ENCODE data around the gene KRTAP9-9.
"Not testable (repeated sequence)": the region's sequence is repeated elsewhere in the genome, so short reads cannot be mapped to it uniquely, and the experiment has no call there.

KRTAP9-9 gene

DNA sequence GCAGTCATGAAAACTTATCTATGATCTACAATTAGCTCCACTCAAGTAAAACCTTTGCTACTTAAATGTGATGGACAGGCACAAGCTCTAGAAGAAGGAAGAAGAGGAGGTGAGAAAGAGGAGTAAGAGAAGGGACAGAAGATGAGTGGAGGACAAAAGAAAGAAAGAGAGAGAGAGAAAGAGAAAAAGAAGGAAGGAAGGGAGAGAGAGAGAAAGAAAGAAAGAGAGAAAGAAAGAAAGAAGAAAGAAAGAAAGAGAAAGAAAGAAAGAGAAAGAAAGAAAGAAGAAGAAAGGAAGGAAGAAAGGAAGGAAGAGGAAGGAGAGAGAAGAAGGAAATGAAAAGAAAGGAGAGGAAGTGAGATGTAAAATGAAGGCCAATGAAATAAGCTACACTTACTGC, 25.1 kb upstream of the KRTAP9-9 start:
- H3K36me3 ChIP-seq (replicated peaks) = no peaks in the 10 kb centered on the region
- no peak overlapping the region for H3K4me3 ChIP-seq (ENCODE audit: low read depth, low read length)
- TF ChIP-seq, protein P1, sequence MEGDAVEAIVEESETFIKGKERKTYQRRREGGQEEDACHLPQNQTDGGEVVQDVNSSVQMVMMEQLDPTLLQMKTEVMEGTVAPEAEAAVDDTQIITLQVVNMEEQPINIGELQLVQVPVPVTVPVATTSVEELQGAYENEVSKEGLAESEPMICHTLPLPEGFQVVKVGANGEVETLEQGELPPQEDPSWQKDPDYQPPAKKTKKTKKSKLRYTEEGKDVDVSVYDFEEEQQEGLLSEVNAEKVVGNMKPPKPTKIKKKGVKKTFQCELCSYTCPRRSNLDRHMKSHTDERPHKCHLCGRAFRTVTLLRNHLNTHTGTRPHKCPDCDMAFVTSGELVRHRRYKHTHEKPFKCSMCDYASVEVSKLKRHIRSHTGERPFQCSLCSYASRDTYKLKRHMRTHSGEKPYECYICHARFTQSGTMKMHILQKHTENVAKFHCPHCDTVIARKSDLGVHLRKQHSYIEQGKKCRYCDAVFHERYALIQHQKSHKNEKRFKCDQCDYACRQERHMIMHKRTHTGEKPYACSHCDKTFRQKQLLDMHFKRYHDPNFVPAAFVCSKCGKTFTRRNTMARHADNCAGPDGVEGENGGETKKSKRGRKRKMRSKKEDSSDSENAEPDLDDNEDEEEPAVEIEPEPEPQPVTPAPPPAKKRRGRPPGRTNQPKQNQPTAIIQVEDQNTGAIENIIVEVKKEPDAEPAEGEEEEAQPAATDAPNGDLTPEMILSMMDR (IDR thresholded peaks at IDR 0.05; ENCODE audit: low read depth, low read length, missing control alignments) = no peak
- H3K27me3 ChIP-seq (replicated peaks) = no peaks in the 10 kb centered on the region
- in situ Hi-C loops (cut with HindIII; ENCODE audit: low pct_ligation_motif_present, low sequenced_read_pairs) = no loop called here
- no peak overlapping the region for H3K27ac ChIP-seq
- no peak for DNase-seq

DNA sequence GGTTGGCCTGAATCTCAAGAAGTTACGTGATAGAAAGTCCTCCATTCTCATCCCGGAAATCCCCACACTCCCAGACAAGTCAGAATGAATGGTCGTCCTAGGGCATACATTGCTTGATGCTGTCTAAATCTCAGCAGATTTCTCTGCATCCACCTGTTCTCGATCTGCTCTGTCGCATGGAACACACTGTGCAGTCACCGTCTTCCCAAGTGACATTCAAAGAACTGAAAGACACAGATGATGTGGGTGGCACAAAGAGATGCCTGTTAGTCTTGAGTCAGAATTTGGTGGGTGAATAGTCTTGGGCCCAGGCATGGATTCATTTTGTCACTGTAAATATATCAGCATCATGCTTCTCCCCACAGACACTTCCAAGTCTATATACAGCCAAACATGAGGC, 23.5 kb upstream of the KRTAP9-9 start:
- no peak overlapping the region for H3K4me3 ChIP-seq (ENCODE audit: low read depth, low read length)
- TF ChIP-seq, protein P1 (IDR thresholded peaks at IDR 0.05; ENCODE audit: low read depth, low read length, missing control alignments) = no peak
- no peak for DNase-seq
- in situ Hi-C loops (cut with HindIII; ENCODE audit: low pct_ligation_motif_present, low sequenced_read_pairs) = no loop called here
- no peak overlapping the region for H3K27ac ChIP-seq
- no peaks in the 10 kb centered on the region for H3K36me3 ChIP-seq (replicated peaks)
- no peaks in the 10 kb centered on the region for H3K27me3 ChIP-seq (replicated peaks)

DNA sequence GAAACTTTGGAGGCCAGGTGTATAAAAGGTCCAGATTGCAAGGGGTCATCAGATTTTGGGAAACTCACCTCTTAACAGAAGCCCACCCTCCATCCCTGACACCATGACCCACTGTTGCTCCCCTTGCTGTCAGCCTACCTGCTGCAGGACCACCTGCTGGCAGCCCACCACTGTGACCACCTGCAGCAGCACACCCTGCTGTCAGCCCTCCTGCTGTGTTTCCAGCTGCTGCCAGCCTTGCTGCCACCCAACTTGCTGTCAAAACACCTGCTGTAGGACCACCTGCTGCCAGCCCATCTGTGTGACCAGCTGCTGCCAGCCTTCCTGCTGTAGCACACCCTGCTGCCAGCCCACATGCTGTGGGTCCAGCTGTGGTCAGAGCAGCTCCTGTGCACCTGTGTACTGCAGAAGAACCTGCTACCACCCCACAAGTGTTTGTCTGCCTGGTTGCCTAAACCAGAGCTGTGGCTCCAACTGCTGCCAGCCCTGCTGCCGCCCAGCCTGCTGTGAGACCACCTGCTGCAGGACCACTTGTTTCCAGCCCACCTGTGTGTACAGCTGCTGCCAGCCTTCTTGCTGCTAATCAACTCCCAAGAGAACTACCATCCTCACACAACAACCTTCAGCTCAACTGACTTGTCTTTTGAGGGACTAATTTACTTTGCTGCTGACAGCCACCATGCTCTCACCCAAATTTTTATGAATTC, 22.6 kb upstream of the KRTAP9-9 start, which contains the start of gene KRTAP9-3:
Gene KRTAP9-3 (plus strand): TSS at position 51 of the 707 bp plus-strand sequence. CDS start 53 bp downstream, at position 104.
- in situ Hi-C loops (cut with HindIII; ENCODE audit: low pct_ligation_motif_present, low sequenced_read_pairs); H3K36me3 ChIP-seq (replicated peaks); H3K27ac ChIP-seq: not testable (repeated sequence)

DNA sequence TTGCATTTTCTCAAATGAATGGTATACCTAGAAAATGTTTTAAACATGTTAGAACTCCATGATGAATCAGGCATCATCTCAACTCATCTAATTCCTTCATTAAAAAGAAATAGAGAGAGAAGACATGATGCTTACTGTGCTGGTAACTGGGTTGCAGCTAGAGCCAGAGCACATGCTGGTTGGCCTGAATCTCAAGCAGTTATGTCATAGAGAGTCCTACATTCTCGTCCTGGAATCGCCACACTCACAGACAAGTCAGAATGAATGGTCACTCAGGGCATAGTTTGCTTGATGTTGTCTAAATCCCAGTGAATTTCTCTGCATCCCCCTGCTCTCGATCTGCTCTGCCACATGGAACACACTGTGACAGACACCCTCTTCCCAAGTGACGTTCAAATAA, 18.1 kb upstream of the KRTAP9-9 start:
- DNase-seq; in situ Hi-C loops (cut with HindIII; ENCODE audit: low pct_ligation_motif_present, low sequenced_read_pairs); H3K36me3 ChIP-seq (replicated peaks); H3K27ac ChIP-seq; H3K4me3 ChIP-seq (ENCODE audit: low read depth, low read length); H3K27me3 ChIP-seq (replicated peaks): not testable (repeated sequence)

More for the DNA sequence above, 22.6 kb upstream of the KRTAP9-9 start, which contains the start of gene KRTAP9-3:
- not testable (repeated sequence) for DNase-seq; H3K27me3 ChIP-seq (replicated peaks); H3K4me3 ChIP-seq (ENCODE audit: low read depth, low read length)

DNA sequence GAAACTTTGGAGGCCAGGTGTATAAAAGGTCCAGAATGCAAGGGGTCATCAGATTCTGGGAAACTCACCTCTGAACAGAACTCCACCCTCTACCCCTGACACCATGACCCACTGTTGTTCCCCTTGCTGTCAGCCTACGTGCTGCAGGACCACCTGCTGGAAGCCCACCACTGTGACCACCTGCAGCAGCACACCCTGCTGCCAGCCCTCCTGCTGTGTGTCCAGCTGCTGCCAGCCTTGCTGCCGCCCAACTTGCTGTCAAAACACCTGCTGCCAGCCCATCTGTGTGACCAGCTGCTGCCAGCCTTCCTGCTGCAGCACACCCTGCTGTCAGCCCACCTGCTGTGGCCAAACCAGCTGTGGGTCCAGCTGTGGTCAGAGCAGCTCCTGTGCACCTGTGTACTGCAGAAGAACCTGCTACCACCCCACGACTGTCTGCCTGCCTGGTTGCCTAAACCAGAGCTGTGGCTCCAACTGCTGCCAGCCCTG, 17.2 kb upstream of the KRTAP9-9 start, which contains the start of gene KRTAP9-8:
Gene KRTAP9-8 (plus strand): TSS at position 51 of the 489 bp plus-strand sequence. CDS start 53 bp downstream, at position 104.
- in situ Hi-C loops (cut with HindIII; ENCODE audit: low pct_ligation_motif_present, low sequenced_read_pairs); H3K36me3 ChIP-seq (replicated peaks): not testable (repeated sequence)

DNA sequence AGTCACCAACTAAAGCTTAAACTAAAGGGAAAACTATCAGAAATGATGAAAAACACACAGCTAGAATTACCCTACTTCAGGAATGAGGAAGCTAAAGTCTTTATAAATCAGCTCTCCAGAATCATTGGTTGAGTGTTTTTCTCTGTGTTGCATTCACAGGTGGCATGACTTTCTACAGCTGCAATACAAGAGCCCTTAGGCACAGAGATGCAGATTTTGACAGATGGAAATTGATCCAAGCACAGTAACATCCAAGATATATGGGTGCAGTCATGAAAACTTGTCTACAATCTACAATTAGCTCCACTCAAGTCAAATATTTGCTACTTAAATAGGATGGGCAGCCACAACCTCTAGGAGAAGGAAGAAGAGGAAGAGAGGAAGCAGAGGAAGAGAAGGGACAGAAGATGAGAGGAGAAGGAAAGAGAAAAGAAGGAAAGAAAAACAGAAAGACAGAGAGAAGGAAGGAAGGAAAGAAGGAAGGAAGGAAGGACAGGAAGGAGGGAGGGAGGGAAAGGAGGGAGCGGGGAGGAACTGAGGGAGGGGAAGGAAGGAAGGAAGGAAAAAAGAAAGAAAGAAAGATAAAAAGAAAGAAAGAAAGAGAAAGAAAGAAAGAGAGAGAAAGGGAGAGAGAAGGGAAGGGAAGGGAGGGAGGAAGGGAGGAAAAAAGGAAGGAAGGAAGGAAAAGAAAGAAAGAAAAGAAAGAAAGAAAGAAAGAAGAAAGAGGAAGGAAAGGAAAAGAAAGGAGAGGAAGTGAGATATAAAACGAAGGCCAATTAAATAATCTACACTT, 8.0 kb upstream of the KRTAP9-9 start:
- in situ Hi-C loops (cut with HindIII; ENCODE audit: low pct_ligation_motif_present, low sequenced_read_pairs); H3K27me3 ChIP-seq (replicated peaks); DNase-seq; H3K4me3 ChIP-seq (ENCODE audit: low read depth, low read length); H3K27ac ChIP-seq; H3K36me3 ChIP-seq (replicated peaks): not testable (repeated sequence)

More for the DNA sequence above, 17.2 kb upstream of the KRTAP9-9 start, which contains the start of gene KRTAP9-8:
- DNase-seq; H3K4me3 ChIP-seq (ENCODE audit: low read depth, low read length); H3K27ac ChIP-seq; H3K27me3 ChIP-seq (replicated peaks): not testable (repeated sequence)

DNA sequence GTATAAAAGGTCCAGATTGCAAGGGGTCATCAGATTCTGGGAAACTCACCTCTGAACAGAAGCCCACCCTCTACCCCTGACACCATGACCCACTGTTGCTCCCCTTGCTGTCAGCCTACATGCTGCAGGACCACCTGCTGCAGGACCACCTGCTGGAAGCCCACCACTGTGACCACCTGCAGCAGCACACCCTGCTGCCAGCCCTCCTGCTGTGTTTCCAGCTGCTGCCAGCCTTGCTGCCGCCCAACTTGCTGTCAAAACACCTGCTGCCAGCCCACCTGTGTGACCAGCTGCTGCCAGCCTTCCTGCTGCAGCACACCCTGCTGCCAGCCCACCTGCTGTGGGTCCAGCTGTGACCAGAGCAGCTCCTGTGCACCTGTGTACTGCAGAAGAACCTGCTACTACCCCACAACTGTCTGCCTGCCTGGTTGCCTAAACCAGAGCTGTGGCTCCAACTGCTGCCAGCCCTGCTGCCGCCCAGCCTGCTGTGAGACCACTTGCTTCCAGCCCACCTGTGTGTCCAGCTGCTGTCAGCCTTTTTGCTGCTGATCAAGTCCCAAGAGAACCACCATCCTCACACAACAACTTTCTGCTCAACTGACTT, 5.4 kb upstream of the KRTAP9-9 start, which contains the start of gene KRTAP9-4:
Gene KRTAP9-4 (plus strand): TSS at position 51 of the 604 bp plus-strand sequence. CDS start 34 bp downstream, at position 85.
- in situ Hi-C loops (cut with HindIII; ENCODE audit: low pct_ligation_motif_present, low sequenced_read_pairs); H3K27ac ChIP-seq; H3K36me3 ChIP-seq (replicated peaks); DNase-seq; H3K27me3 ChIP-seq (replicated peaks); H3K4me3 ChIP-seq (ENCODE audit: low read depth, low read length): not testable (repeated sequence)

DNA sequence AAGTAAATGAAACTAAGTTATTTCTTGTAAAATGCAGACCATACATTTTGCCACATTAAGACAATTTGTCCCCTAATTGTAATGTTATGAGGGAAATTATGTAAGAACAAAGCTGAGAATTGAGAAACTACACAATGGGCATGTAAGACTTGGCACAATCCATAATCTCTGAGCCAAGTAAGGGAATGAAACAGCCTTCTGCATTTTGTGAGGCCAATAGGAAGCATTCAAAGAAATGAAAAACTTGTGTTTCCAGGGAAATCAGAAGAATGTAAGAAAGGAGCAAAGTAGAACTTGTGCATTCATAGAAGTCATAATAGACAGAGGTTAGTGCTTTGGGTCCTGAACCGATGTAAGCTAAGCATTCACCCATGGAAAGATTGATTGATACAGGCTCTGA, 3.9 kb upstream of the KRTAP9-9 start:
- Histone ChIP-seq H3K27ac (no peak overlapping the region), H3K27me3 (replicated peaks) (no peaks in the 10 kb centered on the region), H3K36me3 (replicated peaks) (no peaks in the 10 kb centered on the region), H3K4me3 (ENCODE audit: low read depth, low read length) (no peak overlapping the region)
- in situ Hi-C loops (cut with HindIII; ENCODE audit: low pct_ligation_motif_present, low sequenced_read_pairs) = no loop called here
- DNase-seq = no peak
- TF ChIP-seq, protein P1 (IDR thresholded peaks at IDR 0.05; ENCODE audit: low read depth, low read length, missing control alignments) = no peak

Measured in brain microvascular endothelial cell (primary cell).